K562 (cell line): ENCODE data around the gene SNX1.
"Not testable (repeated sequence)": the region's sequence is repeated elsewhere in the genome, so short reads cannot be mapped to it uniquely, and the experiment has no call there.

Source experiments
- CTCF ChIP-seq, 3 experiments: IDR thresholded peaks in 2 of 3; conservative IDR thresholded peaks in 1 of 3; 2 replicates each; pipeline ENCODE4 v1.5.1; 2011 to 2012; ENCODE audit warnings: low read length in 3 of 3, mild to moderate bottlenecking in 3 of 3, control low read depth in 2 of 3, improper control_type of control experiment in 1 of 3, inconsistent platforms in 1 of 3, low read depth in 1 of 3, mixed read lengths in 1 of 3, moderate library complexity in 1 of 3; ENCODE audit not compliant: insufficient read depth in 2 of 3
- STAT6 ChIP-seq: sonication (generic); formaldehyde crosslinking; IDR thresholded peaks from 2 replicates; pipeline ENCODE4 v1.8.1; 2023; ENCODE audit warnings: mild to moderate bottlenecking, missing genetic modification reagents
- TFE3 ChIP-seq: fragments of 450-650 bp; formaldehyde crosslinking; IDR thresholded peaks from 2 replicates; pipeline ENCODE4 v1.4.0; 2020; ENCODE audit warnings: mild to moderate bottlenecking, mixed read lengths
- ZNF146 ChIP-seq: IDR thresholded peaks from one replicate; pipeline ENCODE4 v1.6.1; 2018; ENCODE audit warnings: missing compliant biosample characterization; ENCODE audit not compliant: unreplicated experiment
- ZNF561 ChIP-seq: fragments of 450-650 bp; formaldehyde crosslinking; conservative IDR thresholded peaks from 2 replicates; pipeline ENCODE4 v1.4.0; 2020; ENCODE audit warnings: mild to moderate bottlenecking, moderate library complexity

GRCh38 chr15:64053674-64054073 lies 42.1 kb upstream of the SNX1 start:
- not testable (repeated sequence) for TF ChIP-seq CTCF (IDR thresholded peaks at IDR 0.05 in 2 of 3, conservative IDR thresholded peaks at IDR 0.05 in 1 of 3; ENCODE audit: insufficient read depth in 2 of 3, low read depth in 1 of 3, low read length in 3 of 3); ZNF561 (CRISPR knock-in tag); STAT6 (CRISPR knock-in tag); TFE3; ZNF146 (CRISPR knock-in tag)
